ENCODE data around the gene DHRS4L2.

- no peak for TF ChIP-seq CTCF (conservative IDR thresholded peaks at IDR 0.05; ENCODE audit: low read depth, low read length)
- TF ChIP-seq CHD1 (IDR thresholded peaks at IDR 0.05; ENCODE audit: low read depth, low read length) = no peak
- no peak for TF ChIP-seq USF2 (IDR thresholded peaks at IDR 0.05; ENCODE audit: low read depth, low read length)
- no peak for TF ChIP-seq POLR2A (IDR thresholded peaks at IDR 0.05; ENCODE audit: low read depth, low read length)
- TF ChIP-seq ELK1 (IDR thresholded peaks at IDR 0.05; ENCODE audit: borderline replicate concordance, low read depth, low read length) = no peak
- TF ChIP-seq BHLHE40 (IDR thresholded peaks at IDR 0.05; ENCODE audit: low read depth, low read length) = no peak
- no peak for TF ChIP-seq RAD21 (IDR thresholded peaks at IDR 0.05; ENCODE audit: low read length)
Observed at GRCh38 chr14:24042746-24043145, 54.0 kb downstream of the DHRS4L2 start.
